ENCODE results near the gene MYO5B.

DNA sequence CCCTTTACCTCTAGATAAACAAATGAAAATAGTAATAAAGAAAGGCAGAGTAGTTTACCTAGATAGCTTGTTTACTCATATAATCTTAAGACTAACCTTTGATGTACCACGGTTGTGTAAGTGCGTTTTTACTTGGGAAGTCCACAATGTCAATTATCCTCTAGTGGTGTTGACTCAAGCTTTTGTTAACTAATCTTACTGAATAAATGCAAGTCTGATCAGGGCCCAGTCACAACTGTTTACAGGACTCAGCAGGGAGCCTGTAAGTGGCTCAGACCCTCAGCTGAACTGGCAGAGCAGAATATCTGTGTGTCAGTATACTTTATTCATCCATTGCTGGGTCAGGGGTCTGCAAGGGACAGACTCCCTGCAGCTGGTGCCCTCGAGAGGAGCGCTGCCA lies 283.5 kb downstream of the MYO5B start:
- no peak for TF ChIP-seq POLR2AphosphoS5 (IDR thresholded peaks at IDR 0.05; ENCODE audit: low read depth, low read length)
- TF ChIP-seq, protein P1, sequence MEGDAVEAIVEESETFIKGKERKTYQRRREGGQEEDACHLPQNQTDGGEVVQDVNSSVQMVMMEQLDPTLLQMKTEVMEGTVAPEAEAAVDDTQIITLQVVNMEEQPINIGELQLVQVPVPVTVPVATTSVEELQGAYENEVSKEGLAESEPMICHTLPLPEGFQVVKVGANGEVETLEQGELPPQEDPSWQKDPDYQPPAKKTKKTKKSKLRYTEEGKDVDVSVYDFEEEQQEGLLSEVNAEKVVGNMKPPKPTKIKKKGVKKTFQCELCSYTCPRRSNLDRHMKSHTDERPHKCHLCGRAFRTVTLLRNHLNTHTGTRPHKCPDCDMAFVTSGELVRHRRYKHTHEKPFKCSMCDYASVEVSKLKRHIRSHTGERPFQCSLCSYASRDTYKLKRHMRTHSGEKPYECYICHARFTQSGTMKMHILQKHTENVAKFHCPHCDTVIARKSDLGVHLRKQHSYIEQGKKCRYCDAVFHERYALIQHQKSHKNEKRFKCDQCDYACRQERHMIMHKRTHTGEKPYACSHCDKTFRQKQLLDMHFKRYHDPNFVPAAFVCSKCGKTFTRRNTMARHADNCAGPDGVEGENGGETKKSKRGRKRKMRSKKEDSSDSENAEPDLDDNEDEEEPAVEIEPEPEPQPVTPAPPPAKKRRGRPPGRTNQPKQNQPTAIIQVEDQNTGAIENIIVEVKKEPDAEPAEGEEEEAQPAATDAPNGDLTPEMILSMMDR (IDR thresholded peaks at IDR 0.05 in 2 of 3, conservative IDR thresholded peaks at IDR 0.05 in 1 of 3; ENCODE audit: borderline replicate concordance in 1 of 3, insufficient read depth in 1 of 3, low read depth in 2 of 3, low read length in 2 of 3) = no peak
- no peak for TF ChIP-seq EGR1 (IDR thresholded peaks at IDR 0.05; ENCODE audit: low read depth)
- TF ChIP-seq SIN3A (IDR thresholded peaks at IDR 0.05; ENCODE audit: low read depth) = no peak
